GM19452 (cell line): ENCODE measurements around the gene P3H3.
"Not testable (repeated sequence)": the region's sequence is repeated elsewhere in the genome, so short reads cannot be mapped to it uniquely, and the experiment has no call there.

Experiments
- ATAC-seq: cut with Tn5 transposase; IDR thresholded peaks from one replicate; pipeline ENCODE4 v1.9.1; 2021; ENCODE audit not compliant: unreplicated experiment

P3H3 gene

GRCh38 chr12:6887460-6887859 lies 59.3 kb downstream of the P3H3 start:
- ATAC-seq, result no peak

GRCh38 chr12:6888360-6888759 lies 60.2 kb downstream of the P3H3 start:
- ATAC-seq, result no peak

DNA sequence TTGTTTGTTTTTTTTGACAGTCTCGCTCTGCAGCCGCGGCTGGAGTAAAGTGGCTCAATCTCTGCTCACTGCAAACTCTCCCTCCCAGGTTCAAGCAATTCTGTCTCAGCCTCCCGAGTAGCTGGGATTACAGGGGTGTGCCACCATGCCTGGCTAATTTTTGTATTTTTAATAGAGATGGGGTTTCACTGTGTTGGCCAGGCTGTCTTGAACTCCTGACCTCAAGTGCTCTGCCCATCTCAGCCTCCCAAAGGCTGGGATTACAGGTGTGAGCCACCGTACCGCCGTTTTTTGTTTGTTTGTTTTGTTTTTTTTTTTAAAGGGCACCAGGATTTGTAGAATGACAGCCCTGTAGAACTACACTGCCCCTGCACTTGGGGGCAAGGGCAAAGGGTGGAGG lies 60.6 kb downstream of the P3H3 start:
- not testable (repeated sequence) for ATAC-seq
